ENCODE results near the gene LRRC18. TPM values are rescaled to one million over a fixed set of nuclear protein-coding genes. Genes with fewer than 3 reads are reported as not detected.

Gene LRRC18
- polyA plus RNA-seq, 2 donors: not detected

GRCh38 chr10:48947690-48948469 is 8.2 kb upstream of the LRRC18 start:
- Histone ChIP-seq H3K9me3 (ENCODE audit: control insufficient read depth in 2 of 2, insufficient read depth in 1 of 2, low read depth in 1 of 2, low read length in 1 of 2) (no peaks in the 10 kb centered on the region), H3K27ac (ENCODE audit: low read depth in 2 of 2, low read length in 1 of 2) (no peak overlapping the region), H3K4me1 (ENCODE audit: control insufficient read depth in 2 of 2, insufficient read depth in 2 of 2, low read length in 1 of 2) (peaks cover 0 to 3% of the 10 kb centered on the region in 2 donors), H3K27me3 (ENCODE audit: control insufficient read depth in 1 of 2, insufficient read depth in 2 of 2, low read length in 2 of 2) (no peaks in the 10 kb centered on the region), H3K36me3 (ENCODE audit: control insufficient read depth in 2 of 2, insufficient read depth in 2 of 2, low read length in 1 of 2) (no peaks in the 10 kb centered on the region), H3K4me3 (ENCODE audit: low read depth in 1 of 2, low read length in 2 of 2) (no peak overlapping the region)
- WGBS, 2 donors: 63 to 69% methylated on average over 10 of the region's 10 CpGs

- Histone ChIP-seq H3K4me3 (ENCODE audit: low read depth in 1 of 2, low read length in 2 of 2) (no peak overlapping the region), H3K4me1 (ENCODE audit: control insufficient read depth in 2 of 2, insufficient read depth in 2 of 2, low read length in 1 of 2) (peaks cover 0 to 3% of the 10 kb centered on the region in 2 donors), H3K27ac (ENCODE audit: low read depth in 2 of 2, low read length in 1 of 2) (no peak overlapping the region), H3K36me3 (ENCODE audit: control insufficient read depth in 2 of 2, insufficient read depth in 2 of 2, low read length in 1 of 2) (no peaks in the 10 kb centered on the region), H3K9me3 (ENCODE audit: control insufficient read depth in 2 of 2, insufficient read depth in 1 of 2, low read depth in 1 of 2, low read length in 1 of 2) (no peaks in the 10 kb centered on the region), H3K27me3 (ENCODE audit: control insufficient read depth in 1 of 2, insufficient read depth in 2 of 2, low read length in 2 of 2) (no peaks in the 10 kb centered on the region)
- 61 to 73% methylated on average over 12 of the region's 12 CpGs for WGBS, 2 donors
Observed at GRCh38 chr10:48946891-48947500, 7.4 kb upstream of the LRRC18 start.

GRCh38 chr10:48946332-48946731 is 6.7 kb upstream of the LRRC18 start:
- Histone ChIP-seq H3K4me3 (ENCODE audit: low read depth in 1 of 2, low read length in 2 of 2) (no peak overlapping the region), H3K36me3 (ENCODE audit: control insufficient read depth in 2 of 2, insufficient read depth in 2 of 2, low read length in 1 of 2) (no peaks in the 10 kb centered on the region), H3K27me3 (ENCODE audit: control insufficient read depth in 1 of 2, insufficient read depth in 2 of 2, low read length in 2 of 2) (no peaks in the 10 kb centered on the region), H3K9me3 (ENCODE audit: control insufficient read depth in 2 of 2, insufficient read depth in 1 of 2, low read depth in 1 of 2, low read length in 1 of 2) (no peaks in the 10 kb centered on the region), H3K4me1 (ENCODE audit: control insufficient read depth in 2 of 2, insufficient read depth in 2 of 2, low read length in 1 of 2) (peaks cover 0 to 3% of the 10 kb centered on the region in 2 donors), H3K27ac (ENCODE audit: low read depth in 2 of 2, low read length in 1 of 2) (no peak overlapping the region)
- WGBS, 2 donors: 79 to 87% methylated on average over 5 of the region's 5 CpGs

GRCh38 chr10:48945441-48946130 is 5.9 kb upstream of the LRRC18 start:
- WGBS, 2 donors: 72 to 81% methylated on average over 6 of the region's 6 CpGs
- no peaks in the 10 kb centered on the region for H3K36me3 ChIP-seq (ENCODE audit: control insufficient read depth in 2 of 2, insufficient read depth in 2 of 2, low read length in 1 of 2)
- no peaks in the 10 kb centered on the region for H3K9me3 ChIP-seq (ENCODE audit: control insufficient read depth in 2 of 2, insufficient read depth in 1 of 2, low read depth in 1 of 2, low read length in 1 of 2)
- H3K4me1 ChIP-seq (ENCODE audit: control insufficient read depth in 2 of 2, insufficient read depth in 2 of 2, low read length in 1 of 2): peaks cover 0 to 3% of the 10 kb centered on the region in 2 donors
- no peaks in the 10 kb centered on the region for H3K27me3 ChIP-seq (ENCODE audit: control insufficient read depth in 1 of 2, insufficient read depth in 2 of 2, low read length in 2 of 2)
- no peak overlapping the region for H3K27ac ChIP-seq (ENCODE audit: low read depth in 2 of 2, low read length in 1 of 2)
- no peak overlapping the region for H3K4me3 ChIP-seq (ENCODE audit: low read depth in 1 of 2, low read length in 2 of 2)

GRCh38 chr10:48944171-48944570 is 4.5 kb upstream of the LRRC18 start:
- H3K36me3 ChIP-seq (ENCODE audit: control insufficient read depth in 2 of 2, insufficient read depth in 2 of 2, low read length in 1 of 2): no peaks in the 10 kb centered on the region
- H3K4me3 ChIP-seq (ENCODE audit: low read depth in 1 of 2, low read length in 2 of 2): no peak overlapping the region
- peaks cover 0 to 3% of the 10 kb centered on the region in 2 donors for H3K4me1 ChIP-seq (ENCODE audit: control insufficient read depth in 2 of 2, insufficient read depth in 2 of 2, low read length in 1 of 2)
- no peaks in the 10 kb centered on the region for H3K9me3 ChIP-seq (ENCODE audit: control insufficient read depth in 2 of 2, insufficient read depth in 1 of 2, low read depth in 1 of 2, low read length in 1 of 2)
- H3K27ac ChIP-seq (ENCODE audit: low read depth in 2 of 2, low read length in 1 of 2): no peak overlapping the region
- no peaks in the 10 kb centered on the region for H3K27me3 ChIP-seq (ENCODE audit: control insufficient read depth in 1 of 2, insufficient read depth in 2 of 2, low read length in 2 of 2)
- WGBS, 2 donors: 90 to 94% methylated on average over 3 of the region's 3 CpGs

- H3K9me3 ChIP-seq (ENCODE audit: control insufficient read depth in 2 of 2, insufficient read depth in 1 of 2, low read depth in 1 of 2, low read length in 1 of 2): peaks cover 0 to 2% of the 10 kb centered on the region in 2 donors
- H3K4me1 ChIP-seq (ENCODE audit: control insufficient read depth in 2 of 2, insufficient read depth in 2 of 2, low read length in 1 of 2): peaks cover 0 to 3% of the 10 kb centered on the region in 2 donors
- WGBS, 2 donors: 86 to 94% methylated on average over 10 of the region's 10 CpGs
- H3K27ac ChIP-seq (ENCODE audit: low read depth in 2 of 2, low read length in 1 of 2): no peak overlapping the region
- H3K36me3 ChIP-seq (ENCODE audit: control insufficient read depth in 2 of 2, insufficient read depth in 2 of 2, low read length in 1 of 2): no peaks in the 10 kb centered on the region
- H3K4me3 ChIP-seq (ENCODE audit: low read depth in 1 of 2, low read length in 2 of 2): no peak overlapping the region
- no peaks in the 10 kb centered on the region for H3K27me3 ChIP-seq (ENCODE audit: control insufficient read depth in 1 of 2, insufficient read depth in 2 of 2, low read length in 2 of 2)
Observed at GRCh38 chr10:48943096-48943495, 3.5 kb upstream of the LRRC18 start.

GRCh38 chr10:48941427-48942075 is 1.9 kb upstream of the LRRC18 start:
- no peak overlapping the region for H3K4me3 ChIP-seq (ENCODE audit: low read depth in 1 of 2, low read length in 2 of 2)
- peaks cover 0 to 2% of the 10 kb centered on the region in 2 donors for H3K9me3 ChIP-seq (ENCODE audit: control insufficient read depth in 2 of 2, insufficient read depth in 1 of 2, low read depth in 1 of 2, low read length in 1 of 2)
- H3K4me1 ChIP-seq (ENCODE audit: control insufficient read depth in 2 of 2, insufficient read depth in 2 of 2, low read length in 1 of 2): no peaks in the 10 kb centered on the region
- H3K27ac ChIP-seq (ENCODE audit: low read depth in 2 of 2, low read length in 1 of 2): no peak overlapping the region
- 84 to 87% methylated on average over 10 of the region's 10 CpGs for WGBS, 2 donors
- no peaks in the 10 kb centered on the region for H3K27me3 ChIP-seq (ENCODE audit: control insufficient read depth in 1 of 2, insufficient read depth in 2 of 2, low read length in 2 of 2)
- no peaks in the 10 kb centered on the region for H3K36me3 ChIP-seq (ENCODE audit: control insufficient read depth in 2 of 2, insufficient read depth in 2 of 2, low read length in 1 of 2)

- Histone ChIP-seq H3K9me3 (ENCODE audit: control insufficient read depth in 2 of 2, insufficient read depth in 1 of 2, low read depth in 1 of 2, low read length in 1 of 2) (peaks cover 0 to 2% of the 10 kb centered on the region in 2 donors), H3K27ac (ENCODE audit: low read depth in 2 of 2, low read length in 1 of 2) (no peak overlapping the region), H3K4me3 (ENCODE audit: low read depth in 1 of 2, low read length in 2 of 2) (no peak overlapping the region), H3K27me3 (ENCODE audit: control insufficient read depth in 1 of 2, insufficient read depth in 2 of 2, low read length in 2 of 2) (no peaks in the 10 kb centered on the region), H3K4me1 (ENCODE audit: control insufficient read depth in 2 of 2, insufficient read depth in 2 of 2, low read length in 1 of 2) (no peaks in the 10 kb centered on the region), H3K36me3 (ENCODE audit: control insufficient read depth in 2 of 2, insufficient read depth in 2 of 2, low read length in 1 of 2) (no peaks in the 10 kb centered on the region)
- 72 to 77% methylated on average over 7 of the region's 7 CpGs for WGBS, 2 donors
Observed at GRCh38 chr10:48940958-48941357, 1.3 kb upstream of the LRRC18 start.

GRCh38 chr10:48940372-48940771 is 732 bp upstream of the LRRC18 start:
- Histone ChIP-seq H3K27me3 (ENCODE audit: control insufficient read depth in 1 of 2, insufficient read depth in 2 of 2, low read length in 2 of 2) (no peaks in the 10 kb centered on the region), H3K36me3 (ENCODE audit: control insufficient read depth in 2 of 2, insufficient read depth in 2 of 2, low read length in 1 of 2) (no peaks in the 10 kb centered on the region), H3K4me1 (ENCODE audit: control insufficient read depth in 2 of 2, insufficient read depth in 2 of 2, low read length in 1 of 2) (no peaks in the 10 kb centered on the region), H3K27ac (ENCODE audit: low read depth in 2 of 2, low read length in 1 of 2) (no peak overlapping the region), H3K9me3 (ENCODE audit: control insufficient read depth in 2 of 2, insufficient read depth in 1 of 2, low read depth in 1 of 2, low read length in 1 of 2) (peaks cover 0 to 2% of the 10 kb centered on the region in 2 donors), H3K4me3 (ENCODE audit: low read depth in 1 of 2, low read length in 2 of 2) (no peak overlapping the region)
- 91% methylated on average over 5 of the region's 5 CpGs for WGBS, 2 donors

Measured in esophagus (tissue), 2 donors.